ENCODE measurements around the gene C9orf85.

The C9orf85 gene

GRCh38 chr9:71911061-71911907, at the start of gene C9orf85, which contains the start of gene ABHD17B:
Gene C9orf85 (plus strand): TSS chr9:71911639. CDS start chr9:71911735, 96 bp downstream.
Gene ABHD17B (minus strand): TSS chr9:71911193. CDS start chr9:71875080, 36,113 bp downstream.
- no peak for TF ChIP-seq CTCF (IDR thresholded peaks at IDR 0.05; ENCODE audit: low read depth, low read length)
- peak; percentile 99 for DNase-seq (ENCODE audit: low read depth in 2 of 2)
- peak within 1 kb of the TSS; percentile 72 to 79 for H3K4me3 ChIP-seq (replicated peaks in 1 of 2; ENCODE audit: low read depth in 2 of 2, low read length in 2 of 2)

GRCh38 chr9:71863631-71864030, 47.8 kb upstream of the C9orf85 start:
- peak; percentile 29 to 46 for DNase-seq (ENCODE audit: low read depth in 2 of 2)
- no peak overlapping the region for H3K4me3 ChIP-seq (replicated peaks in 1 of 2; ENCODE audit: low read depth in 2 of 2, low read length in 2 of 2)
- TF ChIP-seq CTCF (IDR thresholded peaks at IDR 0.05; ENCODE audit: low read depth, low read length) = no peak

- H3K4me3 ChIP-seq (replicated peaks in 1 of 2; ENCODE audit: low read depth in 2 of 2, low read length in 2 of 2) = no peak overlapping the region
- TF ChIP-seq CTCF (IDR thresholded peaks at IDR 0.05; ENCODE audit: low read depth, low read length) = no peak
- DNase-seq (ENCODE audit: low read depth in 2 of 2) = no peak
Measured at GRCh38 chr9:71875345-71875744, 36.1 kb upstream of the C9orf85 start.

- TF ChIP-seq CTCF (IDR thresholded peaks at IDR 0.05; ENCODE audit: low read depth, low read length) = no peak
- no peak overlapping the region for H3K4me3 ChIP-seq (replicated peaks in 1 of 2; ENCODE audit: low read depth in 2 of 2, low read length in 2 of 2)
- DNase-seq (ENCODE audit: low read depth in 2 of 2) = no peak
Measured at GRCh38 chr9:71876106-71876505, 35.3 kb upstream of the C9orf85 start.

GRCh38 chr9:71876829-71877228, 34.6 kb upstream of the C9orf85 start:
- H3K4me3 ChIP-seq (replicated peaks in 1 of 2; ENCODE audit: low read depth in 2 of 2, low read length in 2 of 2) = no peak overlapping the region
- no peak for TF ChIP-seq CTCF (IDR thresholded peaks at IDR 0.05; ENCODE audit: low read depth, low read length)
- DNase-seq (ENCODE audit: low read depth in 2 of 2) = no peak

- TF ChIP-seq CTCF (IDR thresholded peaks at IDR 0.05; ENCODE audit: low read depth, low read length) = no peak
- H3K4me3 ChIP-seq (replicated peaks in 1 of 2; ENCODE audit: low read depth in 2 of 2, low read length in 2 of 2) = no peak overlapping the region
Measured at GRCh38 chr9:71878327-71879274, 32.8 kb upstream of the C9orf85 start.

More at GRCh38 chr9:71878327-71879274, 32.8 kb upstream of the C9orf85 start:
- no peak for DNase-seq (ENCODE audit: low read depth in 2 of 2)

Measured in cardiac fibroblast (primary cell).